ENCODE measurements around the gene LYST. TPM values are rescaled to one million over a fixed set of nuclear protein-coding genes. Genes with fewer than 3 reads are reported as not detected.
"Not testable (repeated sequence)": the region's sequence is repeated elsewhere in the genome, so short reads cannot be mapped to it uniquely, and the experiment has no call there.

LYST gene
- total RNA-seq, 2 experiments from 2014 or later: 63.8 to 76.2 TPM

GRCh38 chr1:235754186-235754585 is 112.5 kb downstream of the LYST start:
- H3K36me3 Mint-ChIP-seq: peaks cover 14% of the 10 kb centered on the region
- not testable (repeated sequence) for H3K4me1 Mint-ChIP-seq

GRCh38 chr1:235749755-235750300 is 116.9 kb downstream of the LYST start:
- Mint-ChIP-seq H3K9me3 (no peaks in the 10 kb centered on the region), H3K36me3 (peaks cover 17% of the 10 kb centered on the region), H3K27me3 (no peaks in the 10 kb centered on the region), H3K4me1 (no peaks in the 10 kb centered on the region), H3K27ac (no peak overlapping the region), H3K4me3 (no peak overlapping the region)
- no peak for DNase-seq

More at GRCh38 chr1:235754186-235754585, 112.5 kb downstream of the LYST start:
- H3K27ac Mint-ChIP-seq, H3K27me3 Mint-ChIP-seq, H3K9me3 Mint-ChIP-seq, DNase-seq, H3K4me3 Mint-ChIP-seq: not testable (repeated sequence)

GRCh38 chr1:235748747-235749146 is 118.0 kb downstream of the LYST start:
- Mint-ChIP-seq H3K27ac (no peak overlapping the region), H3K27me3 (no peaks in the 10 kb centered on the region), H3K36me3 (peaks cover 15% of the 10 kb centered on the region), H3K4me1 (no peaks in the 10 kb centered on the region), H3K4me3 (no peak overlapping the region), H3K9me3 (no peaks in the 10 kb centered on the region)
- DNase-seq: no peak

GRCh38 chr1:235746245-235746644 is 120.5 kb downstream of the LYST start:
- no peak overlapping the region for H3K27ac Mint-ChIP-seq
- H3K4me3 Mint-ChIP-seq: no peak overlapping the region
- H3K36me3 Mint-ChIP-seq: peaks cover 29% of the 10 kb centered on the region
- no peak for DNase-seq
- no peaks in the 10 kb centered on the region for H3K9me3 Mint-ChIP-seq
- no peaks in the 10 kb centered on the region for H3K27me3 Mint-ChIP-seq
- no peaks in the 10 kb centered on the region for H3K4me1 Mint-ChIP-seq

GRCh38 chr1:235745503-235746136 is 121.1 kb downstream of the LYST start:
- H3K27ac Mint-ChIP-seq: no peak overlapping the region

GRCh38 chr1:235742914-235743599 is 123.6 kb downstream of the LYST start:
- no peak overlapping the region for H3K27ac Mint-ChIP-seq
- H3K4me1 Mint-ChIP-seq: no peaks in the 10 kb centered on the region
- no peak overlapping the region for H3K4me3 Mint-ChIP-seq
- no peaks in the 10 kb centered on the region for H3K9me3 Mint-ChIP-seq
- DNase-seq: no peak
- peaks cover 48% of the 10 kb centered on the region for H3K36me3 Mint-ChIP-seq
- H3K27me3 Mint-ChIP-seq: no peaks in the 10 kb centered on the region

More at GRCh38 chr1:235745503-235746136, 121.1 kb downstream of the LYST start:
- peaks cover 29% of the 10 kb centered on the region for H3K36me3 Mint-ChIP-seq
- H3K4me1 Mint-ChIP-seq: no peaks in the 10 kb centered on the region
- DNase-seq: no peak
- no peaks in the 10 kb centered on the region for H3K27me3 Mint-ChIP-seq
- no peak overlapping the region for H3K4me3 Mint-ChIP-seq
- H3K9me3 Mint-ChIP-seq: no peaks in the 10 kb centered on the region

- H3K4me1 Mint-ChIP-seq: peaks cover 2% of the 10 kb centered on the region
- DNase-seq: no peak
- H3K4me3 Mint-ChIP-seq: no peak overlapping the region
- H3K27ac Mint-ChIP-seq: no peak overlapping the region
- H3K9me3 Mint-ChIP-seq: no peaks in the 10 kb centered on the region
- no peaks in the 10 kb centered on the region for H3K27me3 Mint-ChIP-seq
- H3K36me3 Mint-ChIP-seq: peaks cover 51% of the 10 kb centered on the region
Measured at GRCh38 chr1:235741294-235741693, 125.4 kb downstream of the LYST start.

GRCh38 chr1:235739631-235740030 is 127.1 kb downstream of the LYST start:
- H3K27ac Mint-ChIP-seq: no peak overlapping the region
- no peaks in the 10 kb centered on the region for H3K27me3 Mint-ChIP-seq
- H3K4me3 Mint-ChIP-seq: no peak overlapping the region
- H3K4me1 Mint-ChIP-seq: peaks cover 2% of the 10 kb centered on the region
- peaks cover 42% of the 10 kb centered on the region for H3K36me3 Mint-ChIP-seq
- no peak for DNase-seq
- no peaks in the 10 kb centered on the region for H3K9me3 Mint-ChIP-seq

GRCh38 chr1:235739124-235739523 is 127.6 kb downstream of the LYST start:
- no peak for DNase-seq
- H3K36me3 Mint-ChIP-seq: peaks cover 37% of the 10 kb centered on the region
- no peaks in the 10 kb centered on the region for H3K27me3 Mint-ChIP-seq
- no peak overlapping the region for H3K27ac Mint-ChIP-seq
- no peaks in the 10 kb centered on the region for H3K9me3 Mint-ChIP-seq
- H3K4me3 Mint-ChIP-seq: no peak overlapping the region
- peaks cover 2% of the 10 kb centered on the region for H3K4me1 Mint-ChIP-seq

- Mint-ChIP-seq H3K9me3 (no peaks in the 10 kb centered on the region), H3K4me3 (no peak overlapping the region), H3K4me1 (peaks cover 2% of the 10 kb centered on the region), H3K27me3 (no peaks in the 10 kb centered on the region), H3K27ac (no peak overlapping the region), H3K36me3 (peaks cover 33% of the 10 kb centered on the region)
- DNase-seq: no peak
Measured at GRCh38 chr1:235737751-235738150, 129.0 kb downstream of the LYST start.

GRCh38 chr1:235736263-235736662 is 130.4 kb downstream of the LYST start:
- peaks cover 2% of the 10 kb centered on the region for H3K4me1 Mint-ChIP-seq
- no peak overlapping the region for H3K27ac Mint-ChIP-seq
- H3K36me3 Mint-ChIP-seq: peaks cover 23% of the 10 kb centered on the region

GRCh38 chr1:235735621-235736020 is 131.1 kb downstream of the LYST start:
- H3K9me3 Mint-ChIP-seq: no peaks in the 10 kb centered on the region
- H3K4me1 Mint-ChIP-seq: peaks cover 2% of the 10 kb centered on the region
- H3K4me3 Mint-ChIP-seq: no peak overlapping the region
- no peak overlapping the region for H3K27ac Mint-ChIP-seq
- H3K27me3 Mint-ChIP-seq: no peaks in the 10 kb centered on the region
- peaks cover 23% of the 10 kb centered on the region for H3K36me3 Mint-ChIP-seq
- no peak for DNase-seq

More at GRCh38 chr1:235736263-235736662, 130.4 kb downstream of the LYST start:
- Mint-ChIP-seq H3K27me3 (no peaks in the 10 kb centered on the region), H3K9me3 (no peaks in the 10 kb centered on the region), H3K4me3 (no peak overlapping the region)
- DNase-seq: no peak

GRCh38 chr1:235734335-235734734 is 132.4 kb downstream of the LYST start:
- peaks cover 2% of the 10 kb centered on the region for H3K4me1 Mint-ChIP-seq
- no peak for DNase-seq

GRCh38 chr1:235730007-235730406 is 136.7 kb downstream of the LYST start:
- Mint-ChIP-seq H3K36me3 (no peaks in the 10 kb centered on the region), H3K9me3 (no peaks in the 10 kb centered on the region), H3K27me3 (no peaks in the 10 kb centered on the region), H3K4me3 (no peak overlapping the region), H3K27ac (no peak overlapping the region), H3K4me1 (no peaks in the 10 kb centered on the region)
- DNase-seq: no peak

More at GRCh38 chr1:235734335-235734734, 132.4 kb downstream of the LYST start:
- Mint-ChIP-seq H3K9me3 (no peaks in the 10 kb centered on the region), H3K27me3 (no peaks in the 10 kb centered on the region), H3K27ac (no peak overlapping the region), H3K4me3 (no peak overlapping the region), H3K36me3 (peaks cover 14% of the 10 kb centered on the region)

- Mint-ChIP-seq H3K4me1 (no peaks in the 10 kb centered on the region), H3K36me3 (peaks cover 4% of the 10 kb centered on the region), H3K27ac (no peak overlapping the region), H3K9me3 (no peaks in the 10 kb centered on the region), H3K27me3 (no peaks in the 10 kb centered on the region), H3K4me3 (no peak overlapping the region)
- no peak for DNase-seq
Measured at GRCh38 chr1:235726557-235726956, 140.1 kb downstream of the LYST start.
